Pancreas (tissue), 10 donors: ENCODE results near the gene TEX12. TPM values are rescaled to one million over a fixed set of nuclear protein-coding genes. Genes with fewer than 3 reads are reported as not detected.

Source experiments
- ATAC-seq, 4 donors: fragments of 200-7000 bp; cut with Tn5 transposase; one replicate each; pipeline versions ENCODE4 v1.8.0 to v1.9.1; 2020; ENCODE audit warnings: mild to moderate bottlenecking in 4 of 4, moderate library complexity in 4 of 4
- DNase-seq, 6 donors: peaks; one replicate each; pipeline ENCODE4 v3.0.0-alpha.2; 2020
- FAIRE-seq: peaks from 2 replicates; lab custom pipeline; 2012; peaks lifted over from hg19 to GRCh38; lab: Jason Lieb, UNC
- H3K27ac ChIP-seq, 4 donors: fragments of 200-600 bp; sonication (generic); 1 replicate in 3 of 4; 2 replicates in 1 of 4; pipeline versions ENCODE4 v1.5.0 to v1.8.0; 2020
- H3K27me3 ChIP-seq, 4 donors: fragments of 200-600 bp; one replicate each; pipeline ENCODE4 v1.8.0; 2021
- H3K36me3 ChIP-seq, 3 donors: fragments of 200-600 bp; sonication (generic) in 1 of 3; one replicate each; pipeline versions ENCODE4 v1.5.0 to v1.8.0; 2020 to 2021
- H3K4me1 ChIP-seq, 3 donors: fragments of 200-600 bp; one replicate each; pipeline ENCODE4 v1.8.0; 2021
- H3K4me3 ChIP-seq, 4 donors: fragments of 200-600 bp; sonication (generic) in 2 of 4; one replicate each; pipeline versions ENCODE4 v1.5.0 to v1.8.0; 2020 to 2021
- H3K9me3 ChIP-seq, 4 donors: fragments of 200-600 bp; one replicate each; pipeline ENCODE4 v1.8.0; 2021
- WGBS, 2 donors: extraction: QIAGEN DNeasy Blood & Tissue Kit; methylation state at CpG; one replicate each; pipeline ENCODE4 v1.1.7; 2013; 5-methylcytosine and 5-hydroxymethylcytosine counted together
- intact Hi-C, 3 donors: fragments of 100-400 bp; cut with DNase I; formaldehyde crosslinking; loops; one replicate each; pipeline versions ENCODE4 v1.11.1 to v1.14.2; 2022
- polyA plus RNA-seq, 2 donors: library from polyadenylated mRNA; stranded (reverse); fragments of 200-250 nt; gene quantifications; one replicate each; pipeline ENCODE4 v1.2.3, GENCODE V29; 2013
- total RNA-seq, 6 donors: library from RNA; stranded (reverse); fragmentation: NEBNext Ultra II Directional in 4 of 6; extraction: Animal tissue kit (Norgen Biotek cat#: 25700) in 4 of 6; gene quantifications; one replicate each; pipeline versions ENCODE4 v1.2.1 to v1.2.4, GENCODE V29; 2021 to 2023
- TF ChIP-seq, protein P1 (sequence below), 4 donors: fragments of 200-600 bp; sonication (generic) in 3 of 4; IDR thresholded peaks; one replicate each; pipeline versions ENCODE4 v1.5.0 to v1.8.0; 2021; ENCODE audit warnings: antibody characterized with exemption in 4 of 4
- donor health status: healthy with polysubstance abuse.
- donor health status: DM: no; HTN: no; CAD: no; lungs with moderate emphysema.
- donor health status: DM: no; HTN: no; CAD: no.
- donor health status: control.
- donor health status: control.
- donor health status: Bipolar disorder and iron deficiency.
- donor health status: DM: yes; HTN: yes; CAD: no.
- donor health status: DM: no; HTN: no; CAD: no.
- donor health status: DM: no; HTN: no; CAD: no.
- donor health status: DM: yes; HTN: yes; CAD: no.

Gene TEX12
- total and polyA plus RNA-seq, 8 donors = 0.19 TPM; not detected in 7

GRCh38 chr11:112215621-112216020, 48.4 kb downstream of the TEX12 start:
- Histone ChIP-seq H3K27ac (no peak overlapping the region), H3K4me1 (no peaks in the 10 kb centered on the region), H3K9me3 (no peaks in the 10 kb centered on the region), H3K4me3 (no peak overlapping the region), H3K36me3 (no peaks in the 10 kb centered on the region), H3K27me3 (no peaks in the 10 kb centered on the region)
- TF ChIP-seq, protein P1, sequence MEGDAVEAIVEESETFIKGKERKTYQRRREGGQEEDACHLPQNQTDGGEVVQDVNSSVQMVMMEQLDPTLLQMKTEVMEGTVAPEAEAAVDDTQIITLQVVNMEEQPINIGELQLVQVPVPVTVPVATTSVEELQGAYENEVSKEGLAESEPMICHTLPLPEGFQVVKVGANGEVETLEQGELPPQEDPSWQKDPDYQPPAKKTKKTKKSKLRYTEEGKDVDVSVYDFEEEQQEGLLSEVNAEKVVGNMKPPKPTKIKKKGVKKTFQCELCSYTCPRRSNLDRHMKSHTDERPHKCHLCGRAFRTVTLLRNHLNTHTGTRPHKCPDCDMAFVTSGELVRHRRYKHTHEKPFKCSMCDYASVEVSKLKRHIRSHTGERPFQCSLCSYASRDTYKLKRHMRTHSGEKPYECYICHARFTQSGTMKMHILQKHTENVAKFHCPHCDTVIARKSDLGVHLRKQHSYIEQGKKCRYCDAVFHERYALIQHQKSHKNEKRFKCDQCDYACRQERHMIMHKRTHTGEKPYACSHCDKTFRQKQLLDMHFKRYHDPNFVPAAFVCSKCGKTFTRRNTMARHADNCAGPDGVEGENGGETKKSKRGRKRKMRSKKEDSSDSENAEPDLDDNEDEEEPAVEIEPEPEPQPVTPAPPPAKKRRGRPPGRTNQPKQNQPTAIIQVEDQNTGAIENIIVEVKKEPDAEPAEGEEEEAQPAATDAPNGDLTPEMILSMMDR (IDR thresholded peaks at IDR 0.05) = no peak
- DNase-seq (no peak), FAIRE-seq (no peak), ATAC-seq (no peak)
- 83 to 91% methylated on average over 6 of the region's 6 CpGs for WGBS, 2 donors
- intact Hi-C loops = no loop called here

- DNase-seq (no peak), ATAC-seq (no peak), FAIRE-seq (no peak)
- TF ChIP-seq, protein P1 (IDR thresholded peaks at IDR 0.05) = no peak
- intact Hi-C loops = no loop called here
- no peaks in the 10 kb centered on the region for H3K27me3 ChIP-seq
- H3K4me1 ChIP-seq = no peaks in the 10 kb centered on the region
- WGBS, 2 donors = 62 to 65% methylated on average over 1 of the region's 1 CpG
- no peaks in the 10 kb centered on the region for H3K9me3 ChIP-seq
- H3K4me3 ChIP-seq = no peak overlapping the region
- H3K27ac ChIP-seq = no peak overlapping the region
- no peaks in the 10 kb centered on the region for H3K36me3 ChIP-seq
These were observed 49.5 kb downstream of the TEX12 start for GRCh38 chr11:112216561-112217105.

DNA sequence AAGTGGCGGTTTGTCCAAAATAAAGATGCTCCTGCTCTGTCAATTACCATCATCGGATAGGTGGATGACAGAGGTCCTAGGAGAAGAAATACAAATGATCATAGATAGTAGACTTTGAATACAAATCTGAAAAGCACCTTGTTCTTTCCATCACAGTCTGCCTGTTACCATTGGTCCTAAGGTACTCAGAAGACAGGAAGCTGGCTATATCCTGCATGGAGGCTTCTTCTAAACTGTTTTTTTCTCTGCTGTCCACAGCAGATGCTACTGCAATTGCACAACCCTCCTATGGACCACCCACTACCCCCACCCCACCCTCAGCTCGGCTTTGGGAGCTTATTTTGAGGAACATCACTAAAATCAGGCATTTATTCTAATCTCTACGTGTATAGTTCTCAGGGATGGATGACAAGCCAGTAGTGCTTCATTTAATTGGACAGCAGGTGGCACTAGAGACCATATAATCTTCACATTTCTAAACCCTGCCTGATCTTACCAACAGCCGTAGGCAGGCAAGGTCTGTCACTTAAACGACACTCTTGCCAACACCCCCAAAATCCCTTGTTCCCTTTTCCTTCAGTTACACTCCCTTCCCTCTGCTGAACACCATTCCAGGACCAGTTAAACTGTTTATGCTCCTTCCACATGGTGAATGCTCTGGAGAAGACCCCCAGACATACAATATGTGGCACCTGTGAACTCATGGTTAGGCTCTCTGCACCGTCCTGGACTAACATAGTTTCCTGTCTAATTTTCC, 52.5 kb downstream of the TEX12 start:
- Histone ChIP-seq H3K4me1 (no peaks in the 10 kb centered on the region), H3K27me3 (no peaks in the 10 kb centered on the region), H3K27ac (no peak overlapping the region), H3K9me3 (no peaks in the 10 kb centered on the region), H3K4me3 (no peak overlapping the region), H3K36me3 (no peaks in the 10 kb centered on the region)
- DNase-seq (peak in 3 of 6 donors; percentile 17 to 58 (median 28)), FAIRE-seq (no peak), ATAC-seq (peak; percentile 95 to 100 (median 98))
- 30 to 32% methylated on average over 7 of the region's 7 CpGs for WGBS, 2 donors
- intact Hi-C loops = loop anchor here in 2 of 3 donors (2.0 kb wide), 1 partner anchor 61 kb away; no protein-coding TSS in a partner anchor
- TF ChIP-seq, protein P1 (IDR thresholded peaks at IDR 0.05) = peak; percentile 52 to 73 (median 61)

- no peaks in the 10 kb centered on the region for H3K4me1 ChIP-seq
- FAIRE-seq (no peak), ATAC-seq (no peak), DNase-seq (no peak)
- H3K27me3 ChIP-seq = no peaks in the 10 kb centered on the region
- WGBS, 2 donors = 23 to 31% methylated on average over 3 of the region's 3 CpGs
- TF ChIP-seq, protein P1 (IDR thresholded peaks at IDR 0.05) = no peak
- no peak overlapping the region for H3K4me3 ChIP-seq
- H3K27ac ChIP-seq = no peak overlapping the region
- H3K9me3 ChIP-seq = no peaks in the 10 kb centered on the region
- intact Hi-C loops = no loop called here
- H3K36me3 ChIP-seq = no peaks in the 10 kb centered on the region
These were observed 54.2 kb downstream of the TEX12 start for GRCh38 chr11:112221274-112221835.

Other genes with a start within 250 kb of the TEX12 start
- 10 to 100 TPM in 4 of 6 donors, 1 to 10 TPM in 2; 9.3 to 18.5 (median 11.7) TPM for gene C11orf52, start 248.5 kb upstream of the TEX12 start, total RNA-seq
- gene C11orf52, start 248.5 kb upstream of the TEX12 start, polyA plus RNA-seq = 10 to 100 TPM; 19.4 to 23.3 TPM
- gene DIXDC1, start 230.0 kb upstream of the TEX12 start, total RNA-seq = 10 to 100 TPM in 1 of 6 donors, 1 to 10 TPM in 5; 3.8 to 11.3 (median 5.9) TPM
- gene DIXDC1, start 230.0 kb upstream of the TEX12 start, polyA plus RNA-seq = 1 to 10 TPM; 3.1 to 4.2 TPM
- 10 to 100 TPM in 2 of 6 donors, 1 to 10 TPM in 4; 5.5 to 13.9 (median 8.6) TPM for gene DLAT, start 142.0 kb upstream of the TEX12 start, total RNA-seq
- gene DLAT, start 142.0 kb upstream of the TEX12 start, polyA plus RNA-seq = 1 to 10 TPM; 4.2 to 8.2 TPM
- 1 to 10 TPM in 4 of 6 donors, under 1 TPM in 2; 0.69 to 1.5 (median 1.1) TPM for gene PIH1D2, start 93.4 kb upstream of the TEX12 start, total RNA-seq
- gene PIH1D2, start 93.4 kb upstream of the TEX12 start, polyA plus RNA-seq = 1 to 10 TPM; 1.2 to 1.5 TPM
- 10 to 100 TPM in 2 of 6 donors, 1 to 10 TPM in 4; 7.5 to 13.4 (median 9.1) TPM for gene NKAPD1, start 93.1 kb upstream of the TEX12 start, total RNA-seq
- gene NKAPD1, start 93.1 kb upstream of the TEX12 start, polyA plus RNA-seq = 1 to 10 TPM; 7.0 to 8.5 TPM
- gene TIMM8B, start 80.6 kb upstream of the TEX12 start, total RNA-seq = 10 to 100 TPM; 12.7 to 22.4 (median 17.7) TPM
- 10 to 100 TPM; 38.5 to 49.4 TPM for gene TIMM8B, start 80.6 kb upstream of the TEX12 start, polyA plus RNA-seq
- 10 to 100 TPM; 30.4 to 49.9 (median 39.7) TPM for gene SDHD, start 80.5 kb upstream of the TEX12 start, total RNA-seq
- 10 to 100 TPM; 28.5 to 53.1 TPM for gene SDHD, start 80.5 kb upstream of the TEX12 start, polyA plus RNA-seq
- gene IL18, start 3.3 kb upstream of the TEX12 start, total RNA-seq = 10 to 100 TPM in 1 of 6 donors, 1 to 10 TPM in 4, under 1 TPM in 1; 0.83 to 12.1 (median 4.5) TPM
- gene IL18, start 3.3 kb upstream of the TEX12 start, polyA plus RNA-seq = 1 to 10 TPM; 9.1 to 9.8 TPM
- 1 to 10 TPM in 5 of 6 donors, under 1 TPM in 1; 0.59 to 4.1 (median 1.7) TPM for gene BCO2, start 8.1 kb downstream of the TEX12 start, total RNA-seq
- 1 to 10 TPM; 3.4 to 10.0 TPM for gene BCO2, start 8.1 kb downstream of the TEX12 start, polyA plus RNA-seq
- gene PTS, start 59.1 kb downstream of the TEX12 start, total RNA-seq = 10 to 100 TPM in 3 of 6 donors, 1 to 10 TPM in 3; 7.0 to 15.3 (median 10.5) TPM
- gene PTS, start 59.1 kb downstream of the TEX12 start, polyA plus RNA-seq = 10 to 100 TPM; 33.0 to 41.5 TPM
- not detected for gene PLET1, start 93.5 kb downstream of the TEX12 start, total RNA-seq
- gene PLET1, start 93.5 kb downstream of the TEX12 start, polyA plus RNA-seq = not detected